ENCODE data around the gene NDUFV2. TPM values are rescaled to one million over a fixed set of nuclear protein-coding genes. Genes with fewer than 3 reads are reported as not detected.
A peak's percentile ranks its signal among the peaks of the same experiment; 100 is the strongest.

Gene NDUFV2
- total RNA-seq, 1 experiment from 2014 or later, result 139 TPM

GRCh38 chr18:9109523-9109922, 7.0 kb downstream of the NDUFV2 start:
- Histone ChIP-seq H3K4me2 (ENCODE audit: low read depth, low read length, poor library complexity, severe bottlenecking) (no peak overlapping the region), H4K20me1 (ENCODE audit: insufficient read depth, low read depth, low read length) (peaks cover 47% of the 10 kb centered on the region), H3K9me2 (replicated peaks; ENCODE audit: insufficient read depth, low read length) (no peaks in the 10 kb centered on the region), H3K36me3 (ENCODE audit: insufficient read depth, low read length) (peaks cover 72% of the 10 kb centered on the region), H3K79me2 (ENCODE audit: low read length) (peaks cover 100% of the 10 kb centered on the region), H3K9ac (ENCODE audit: low read length) (no peak overlapping the region), H3K27me3 (ENCODE audit: low read length) (no peaks in the 10 kb centered on the region), H2AFZ (ENCODE audit: low read length) (no peak overlapping the region), H3K4me1 (ENCODE audit: low read length) (peaks cover 45% of the 10 kb centered on the region), H3K27ac (ENCODE audit: low read length) (no peak overlapping the region), H3K9me3 (ENCODE audit: low read length) (no peaks in the 10 kb centered on the region), H3K4me3 (ENCODE audit: low read length) (no peak overlapping the region)
- no peak for DNase-seq

DNA sequence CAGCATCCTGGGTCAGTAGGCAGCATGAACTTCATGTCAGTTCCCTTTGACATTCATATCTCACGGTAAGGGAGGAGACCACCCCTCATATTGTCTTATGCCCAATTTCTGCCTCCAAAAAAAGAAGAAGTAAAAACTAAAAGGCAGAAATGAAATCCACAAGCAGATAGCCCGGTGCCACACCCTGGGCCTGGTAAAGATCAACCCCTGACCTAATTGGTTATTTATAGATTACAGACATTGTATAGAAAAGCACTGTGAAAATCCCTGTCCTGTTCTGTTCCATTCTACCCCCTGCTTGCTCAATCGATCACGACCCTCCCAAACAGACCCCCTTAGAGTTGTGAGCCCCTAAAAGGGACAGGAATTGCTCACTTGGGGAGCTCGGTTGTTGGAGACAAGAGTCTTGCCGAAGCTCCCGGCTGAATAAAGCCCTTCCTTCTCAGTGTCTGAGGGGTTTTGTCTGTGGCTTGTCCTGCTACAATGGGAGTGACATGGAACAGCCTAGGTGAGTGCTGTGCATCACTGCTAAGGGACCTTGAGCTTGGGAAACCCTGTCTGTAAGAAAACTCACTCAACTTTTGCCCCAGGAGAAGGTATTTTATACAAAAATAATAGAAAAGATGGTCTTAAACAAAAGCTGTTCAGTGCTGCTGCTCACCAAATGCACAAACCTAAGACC, 11.1 kb downstream of the NDUFV2 start:
- Histone ChIP-seq H3K9ac (ENCODE audit: low read length) (no peak overlapping the region), H3K4me1 (ENCODE audit: low read length) (peaks cover 30% of the 10 kb centered on the region), H3K27me3 (ENCODE audit: low read length) (no peaks in the 10 kb centered on the region), H3K9me3 (ENCODE audit: low read length) (no peaks in the 10 kb centered on the region), H3K36me3 (ENCODE audit: insufficient read depth, low read length) (peaks cover 63% of the 10 kb centered on the region), H3K4me3 (ENCODE audit: low read length) (no peak overlapping the region), H3K9me2 (replicated peaks; ENCODE audit: insufficient read depth, low read length) (no peaks in the 10 kb centered on the region), H4K20me1 (ENCODE audit: insufficient read depth, low read depth, low read length) (peaks cover 11% of the 10 kb centered on the region; the same call in 1 of the 2 replicates), H3K4me2 (ENCODE audit: low read depth, low read length, poor library complexity, severe bottlenecking) (peak overlapping the region; percentile 2), H2AFZ (ENCODE audit: low read length) (no peak overlapping the region), H3K79me2 (ENCODE audit: low read length) (peaks cover 100% of the 10 kb centered on the region), H3K27ac (ENCODE audit: low read length) (no peak overlapping the region)
- DNase-seq, result no peak

DNA sequence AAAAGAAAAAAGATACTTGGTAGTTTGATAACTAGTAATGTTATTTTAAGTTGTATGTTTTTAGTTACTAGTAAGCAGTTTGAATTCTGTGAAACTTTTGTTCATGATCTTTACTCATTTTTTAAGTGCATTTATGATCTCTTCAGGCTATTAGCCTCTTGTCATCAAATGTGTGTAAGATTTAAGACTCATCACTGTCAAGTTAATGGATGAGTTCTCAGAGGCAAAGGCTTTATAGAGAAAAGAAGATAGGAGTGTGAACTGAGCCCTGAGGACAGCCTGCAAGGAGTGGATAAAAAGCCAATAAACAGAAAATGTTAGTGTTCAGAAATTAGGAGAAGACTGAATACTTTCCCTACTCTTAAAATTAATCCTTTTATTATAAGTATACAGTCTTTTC, 13.5 kb downstream of the NDUFV2 start:
- H3K4me3 ChIP-seq (ENCODE audit: low read length), result no peak overlapping the region
- no peak overlapping the region for H3K27ac ChIP-seq (ENCODE audit: low read length)
- H3K4me1 ChIP-seq (ENCODE audit: low read length), result peaks cover 30% of the 10 kb centered on the region

DNA sequence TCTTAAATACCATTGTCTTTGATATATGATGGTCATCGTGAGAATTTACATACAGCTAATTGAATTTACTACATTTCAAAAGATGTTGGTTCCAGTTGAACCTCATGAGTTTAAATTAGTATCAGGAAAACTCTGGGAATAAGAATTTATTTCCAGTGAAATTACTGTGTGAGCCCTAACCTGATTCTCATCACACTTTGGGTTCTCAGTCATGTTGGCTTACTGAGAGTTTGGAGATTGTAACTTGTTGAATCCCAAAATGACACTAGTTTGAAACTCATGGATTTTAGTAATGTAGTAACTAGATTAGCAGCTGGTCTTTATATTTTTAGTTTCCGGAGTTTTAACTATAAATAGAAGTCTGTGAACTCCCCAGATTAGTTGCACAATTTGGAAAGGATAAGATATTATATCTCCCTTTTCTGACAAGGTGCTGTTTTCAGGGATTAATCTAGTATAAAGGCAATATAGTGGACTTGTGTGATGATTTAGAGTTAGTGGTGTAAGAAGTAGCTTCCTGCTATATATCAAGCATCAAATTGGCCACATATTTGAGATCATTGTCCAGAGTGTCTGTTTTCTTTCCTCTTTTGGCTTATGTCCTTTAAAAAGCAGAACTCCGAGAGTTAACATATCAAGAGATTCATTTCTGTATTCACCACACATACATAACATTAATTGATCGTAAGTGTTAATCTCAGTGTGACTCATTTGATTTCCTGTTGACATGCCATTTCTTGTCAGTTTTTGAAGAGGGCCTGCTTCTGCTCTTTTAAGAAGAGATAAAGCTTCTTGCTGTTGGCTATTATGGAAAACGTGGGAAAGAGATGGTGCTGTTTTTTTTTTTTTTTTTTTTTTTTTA, 15.7 kb downstream of the NDUFV2 start:
- Histone ChIP-seq H3K9me3 (ENCODE audit: low read length) (no peaks in the 10 kb centered on the region), H2AFZ (ENCODE audit: low read length) (no peak overlapping the region), H3K4me2 (ENCODE audit: low read depth, low read length, poor library complexity, severe bottlenecking) (no peak overlapping the region), H3K4me1 (ENCODE audit: low read length) (peaks cover 25% of the 10 kb centered on the region), H3K4me3 (ENCODE audit: low read length) (no peak overlapping the region), H3K9me2 (replicated peaks; ENCODE audit: insufficient read depth, low read length) (no peaks in the 10 kb centered on the region), H3K79me2 (ENCODE audit: low read length) (peaks cover 99% of the 10 kb centered on the region), H3K27me3 (ENCODE audit: low read length) (no peaks in the 10 kb centered on the region), H3K27ac (ENCODE audit: low read length) (0 out of 2 replicates have a peak overlapping the region, but pooled peaks have one; percentile 39), H3K9ac (ENCODE audit: low read length) (no peak overlapping the region), H4K20me1 (ENCODE audit: insufficient read depth, low read depth, low read length) (peaks cover 1% of the 10 kb centered on the region; the same call in 1 of the 2 replicates), H3K36me3 (ENCODE audit: insufficient read depth, low read length) (peaks cover 77% of the 10 kb centered on the region)
- no peak for DNase-seq

More for the DNA sequence above, 13.5 kb downstream of the NDUFV2 start:
- no peaks in the 10 kb centered on the region for H3K9me2 ChIP-seq (replicated peaks; ENCODE audit: insufficient read depth, low read length)
- DNase-seq, result no peak
- H3K36me3 ChIP-seq (ENCODE audit: insufficient read depth, low read length), result peaks cover 66% of the 10 kb centered on the region
- no peak overlapping the region for H3K9ac ChIP-seq (ENCODE audit: low read length)
- no peaks in the 10 kb centered on the region for H3K9me3 ChIP-seq (ENCODE audit: low read length)
- H3K79me2 ChIP-seq (ENCODE audit: low read length), result peaks cover 100% of the 10 kb centered on the region
- H2AFZ ChIP-seq (ENCODE audit: low read length), result no peak overlapping the region
- peaks cover 11% of the 10 kb centered on the region; the same call in 1 of the 2 replicates for H4K20me1 ChIP-seq (ENCODE audit: insufficient read depth, low read depth, low read length)
- no peaks in the 10 kb centered on the region for H3K27me3 ChIP-seq (ENCODE audit: low read length)
- no peak overlapping the region for H3K4me2 ChIP-seq (ENCODE audit: low read depth, low read length, poor library complexity, severe bottlenecking)

- Histone ChIP-seq H3K27me3 (ENCODE audit: low read length) (no peaks in the 10 kb centered on the region), H3K4me3 (ENCODE audit: low read length) (no peak overlapping the region), H3K9me3 (ENCODE audit: low read length) (no peaks in the 10 kb centered on the region), H3K79me2 (ENCODE audit: low read length) (peaks cover 94% of the 10 kb centered on the region), H3K36me3 (ENCODE audit: insufficient read depth, low read length) (peaks cover 78% of the 10 kb centered on the region), H3K9ac (ENCODE audit: low read length) (no peak overlapping the region), H3K4me1 (ENCODE audit: low read length) (peaks cover 32% of the 10 kb centered on the region), H3K4me2 (ENCODE audit: low read depth, low read length, poor library complexity, severe bottlenecking) (no peak overlapping the region), H4K20me1 (ENCODE audit: insufficient read depth, low read depth, low read length) (peaks cover 7% of the 10 kb centered on the region; the same call in 1 of the 2 replicates), H3K27ac (ENCODE audit: low read length) (no peak overlapping the region), H3K9me2 (replicated peaks; ENCODE audit: insufficient read depth, low read length) (no peaks in the 10 kb centered on the region), H2AFZ (ENCODE audit: low read length) (no peak overlapping the region)
- no peak for DNase-seq
Observed at GRCh38 chr18:9120796-9121195, 18.3 kb downstream of the NDUFV2 start.

DNA sequence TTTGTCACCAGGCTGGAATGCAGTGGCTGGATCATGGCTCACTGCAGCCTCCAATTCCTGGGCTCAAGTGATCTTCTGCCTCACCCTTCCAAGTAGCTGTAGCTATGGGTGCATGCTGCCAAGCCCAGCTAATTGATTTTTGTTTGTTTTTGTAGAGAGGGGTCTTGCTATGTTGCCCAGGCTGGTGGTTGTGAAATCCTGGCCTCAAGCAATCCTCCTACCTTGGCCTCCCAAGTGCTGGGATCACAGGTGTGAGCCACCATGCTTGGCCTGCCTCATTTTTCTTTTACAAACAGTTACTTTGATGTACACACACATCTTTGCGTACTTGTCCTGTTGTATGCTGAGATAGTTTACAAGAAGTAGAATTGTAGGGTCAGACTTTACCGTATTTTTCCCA, 21.0 kb downstream of the NDUFV2 start:
- no peaks in the 10 kb centered on the region for H3K9me2 ChIP-seq (replicated peaks; ENCODE audit: insufficient read depth, low read length)
- peaks cover 85% of the 10 kb centered on the region for H3K36me3 ChIP-seq (ENCODE audit: insufficient read depth, low read length)
- peaks cover 88% of the 10 kb centered on the region for H3K79me2 ChIP-seq (ENCODE audit: low read length)
- no peak overlapping the region for H3K9ac ChIP-seq (ENCODE audit: low read length)
- H2AFZ ChIP-seq (ENCODE audit: low read length), result no peak overlapping the region
- peaks cover 16% of the 10 kb centered on the region for H3K4me1 ChIP-seq (ENCODE audit: low read length)
- H3K27me3 ChIP-seq (ENCODE audit: low read length), result no peaks in the 10 kb centered on the region
- H3K4me3 ChIP-seq (ENCODE audit: low read length), result no peak overlapping the region
- H3K4me2 ChIP-seq (ENCODE audit: low read depth, low read length, poor library complexity, severe bottlenecking), result no peak overlapping the region
- H4K20me1 ChIP-seq (ENCODE audit: insufficient read depth, low read depth, low read length), result 0 out of 2 replicates have a peak, but pooled peaks cover 7% of the 10 kb centered on the region
- no peak for DNase-seq
- no peak overlapping the region for H3K27ac ChIP-seq (ENCODE audit: low read length)
- no peaks in the 10 kb centered on the region for H3K9me3 ChIP-seq (ENCODE audit: low read length)

- H3K27ac ChIP-seq (ENCODE audit: low read length), result no peak overlapping the region
- H3K4me2 ChIP-seq (ENCODE audit: low read depth, low read length, poor library complexity, severe bottlenecking), result no peak overlapping the region
- H3K9me3 ChIP-seq (ENCODE audit: low read length), result no peaks in the 10 kb centered on the region
- H3K79me2 ChIP-seq (ENCODE audit: low read length), result peaks cover 83% of the 10 kb centered on the region
- H3K9ac ChIP-seq (ENCODE audit: low read length), result no peak overlapping the region
- H2AFZ ChIP-seq (ENCODE audit: low read length), result no peak overlapping the region
- no peaks in the 10 kb centered on the region for H3K27me3 ChIP-seq (ENCODE audit: low read length)
- no peaks in the 10 kb centered on the region for H3K9me2 ChIP-seq (replicated peaks; ENCODE audit: insufficient read depth, low read length)
- peaks cover 84% of the 10 kb centered on the region for H3K36me3 ChIP-seq (ENCODE audit: insufficient read depth, low read length)
- no peak overlapping the region for H3K4me3 ChIP-seq (ENCODE audit: low read length)
- 0 out of 2 replicates have a peak, but pooled peaks cover 7% of the 10 kb centered on the region for H4K20me1 ChIP-seq (ENCODE audit: insufficient read depth, low read depth, low read length)
- peaks cover 16% of the 10 kb centered on the region for H3K4me1 ChIP-seq (ENCODE audit: low read length)
- no peak for DNase-seq
Observed at GRCh38 chr18:9124824-9125223, 22.3 kb downstream of the NDUFV2 start.

DNA sequence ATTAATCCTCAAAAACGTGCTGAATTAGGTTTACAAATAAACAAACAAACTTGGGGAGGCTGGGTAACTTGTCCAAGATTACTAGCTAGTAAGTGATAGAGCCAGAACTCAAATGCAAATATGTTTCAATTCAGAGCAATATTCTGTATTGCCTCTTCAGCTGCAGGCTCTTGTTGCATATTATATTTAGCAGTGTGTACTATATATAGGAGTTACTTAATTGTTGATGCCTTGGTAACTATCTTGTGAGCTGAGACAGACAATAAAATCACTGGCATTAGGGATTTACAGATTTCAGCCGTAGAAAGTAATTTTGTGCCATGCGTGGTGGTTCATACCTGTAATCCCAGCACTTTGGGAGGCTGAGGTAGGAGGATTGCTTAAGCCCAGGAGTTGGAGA, 23.8 kb downstream of the NDUFV2 start:
- Histone ChIP-seq H3K27ac (ENCODE audit: low read length) (no peak overlapping the region), H3K4me3 (ENCODE audit: low read length) (no peak overlapping the region), H2AFZ (ENCODE audit: low read length) (no peak overlapping the region), H3K4me1 (ENCODE audit: low read length) (peaks cover 16% of the 10 kb centered on the region), H3K9me2 (replicated peaks; ENCODE audit: insufficient read depth, low read length) (no peaks in the 10 kb centered on the region), H3K9ac (ENCODE audit: low read length) (no peak overlapping the region), H4K20me1 (ENCODE audit: insufficient read depth, low read depth, low read length) (0 out of 2 replicates have a peak, but pooled peaks cover 7% of the 10 kb centered on the region), H3K4me2 (ENCODE audit: low read depth, low read length, poor library complexity, severe bottlenecking) (no peak overlapping the region), H3K9me3 (ENCODE audit: low read length) (no peaks in the 10 kb centered on the region), H3K27me3 (ENCODE audit: low read length) (no peaks in the 10 kb centered on the region), H3K36me3 (ENCODE audit: insufficient read depth, low read length) (peaks cover 83% of the 10 kb centered on the region), H3K79me2 (ENCODE audit: low read length) (peaks cover 82% of the 10 kb centered on the region)
- DNase-seq, result no peak

Data from Karpas-422 (cell line).